Naive thymus-derived CD4-positive, alpha-beta T cell (primary cell): Measurements from ENCODE around the gene SORL1. TPM values are rescaled to one million over a fixed set of nuclear protein-coding genes. Genes with fewer than 3 reads are reported as not detected.
"Not testable (repeated sequence)": the region's sequence is repeated elsewhere in the genome, so short reads cannot be mapped to it uniquely, and the experiment has no call there.

Experiments used
- ATAC-seq: fragments of 150-1000 bp; cut with Tn5 transposase; 2 replicates; pipeline ENCODE4 v1.10.0; 2021; ENCODE audit warnings: mild to moderate bottlenecking, moderate library complexity
- CTCF ChIA-PET: fragments of 350-600 bp; sonication (Branson Sonifier 250); formaldehyde crosslinking; loops from one replicate; lab custom pipeline; 2021; ENCODE audit warnings: antibody characterized with exemption; lab: Charles Lee
- POLR2A ChIA-PET: fragments of 350-600 bp; sonication (Branson Sonifier 250); formaldehyde crosslinking; loops from one replicate; lab custom pipeline; 2021; ENCODE audit warnings: antibody characterized with exemption, inconsistent platforms; lab: Charles Lee
- DNase-seq, 9 donors: peaks; one replicate each; pipeline versions ENCODE4 v3.0.0 to v3.0.0-alpha.2; 2020 to 2022; ENCODE audit warnings: mixed read lengths in 1 of 9
- H3K27ac ChIP-seq: one replicate; pipeline ENCODE4 v1.7.0; 2013; ENCODE audit warnings: mild to moderate bottlenecking, low read depth, low read length, moderate library complexity
- H3K27me3 ChIP-seq, 2 donors: one replicate each; pipeline ENCODE4 v1.7.0; 2013; ENCODE audit warnings: low read length in 2 of 2, mild to moderate bottlenecking in 2 of 2, moderate library complexity in 2 of 2; ENCODE audit not compliant: control insufficient read depth in 2 of 2, insufficient read depth in 2 of 2
- H3K36me3 ChIP-seq, 3 experiments: 1 replicate in 2 of 3; 2 replicates in 1 of 3; pipeline ENCODE4 v1.7.0; 2013; ENCODE audit warnings: low read length in 3 of 3, mild to moderate bottlenecking in 3 of 3, moderate library complexity in 1 of 3; ENCODE audit not compliant: insufficient read depth in 3 of 3, control insufficient read depth in 2 of 3
- H3K4me1 ChIP-seq, 2 donors: one replicate each; pipeline ENCODE4 v1.7.0; 2013; ENCODE audit warnings: low read length in 2 of 2, mild to moderate bottlenecking in 2 of 2, moderate library complexity in 1 of 2; ENCODE audit not compliant: control insufficient read depth in 2 of 2, insufficient read depth in 2 of 2
- H3K4me3 ChIP-seq: 2 replicates; pipeline ENCODE4 v1.7.0; 2013; ENCODE audit warnings: mild to moderate bottlenecking, low read length
- H3K9me3 ChIP-seq, 3 experiments: 1 replicate in 2 of 3; 2 replicates in 1 of 3; pipeline ENCODE4 v1.7.0; 2013; ENCODE audit warnings: low read length in 3 of 3; ENCODE audit not compliant: control insufficient read depth in 2 of 3
- H3K27ac Mint-ChIP-seq, 9 donors: one replicate each; pipeline ENCODE4 v1.8.0; 2020 to 2022; ENCODE audit warnings: mixed read lengths in 9 of 9, mild to moderate bottlenecking in 8 of 9, moderate library complexity in 5 of 9, inconsistent platforms in 2 of 9
- H3K27me3 Mint-ChIP-seq, 5 donors: one replicate each; pipeline ENCODE4 v1.8.0; 2021 to 2022; ENCODE audit warnings: mixed read lengths in 5 of 5, mild to moderate bottlenecking in 1 of 5
- H3K36me3 Mint-ChIP-seq, 5 donors: one replicate each; pipeline ENCODE4 v1.8.0; 2020 to 2022; ENCODE audit warnings: mixed read lengths in 5 of 5, mild to moderate bottlenecking in 3 of 5, inconsistent platforms in 1 of 5
- H3K4me1 Mint-ChIP-seq, 7 donors: one replicate each; pipeline ENCODE4 v1.8.0; 2020 to 2022; ENCODE audit warnings: mixed read lengths in 7 of 7, mild to moderate bottlenecking in 3 of 7, inconsistent platforms in 1 of 7
- H3K4me3 Mint-ChIP-seq, 10 donors: one replicate each; pipeline ENCODE4 v1.8.0; 2020 to 2022; ENCODE audit warnings: mild to moderate bottlenecking in 10 of 10, mixed read lengths in 10 of 10, moderate library complexity in 6 of 10, inconsistent platforms in 2 of 10
- H3K9me3 Mint-ChIP-seq, 11 donors: one replicate each; pipeline ENCODE4 v1.8.0; 2020 to 2022; ENCODE audit warnings: mixed read lengths in 11 of 11, mild to moderate bottlenecking in 4 of 11, inconsistent platforms in 1 of 11, moderate library complexity in 1 of 11
- intact Hi-C, 2 donors: fragments of 100-400 bp; cut with micrococcal nuclease; formaldehyde crosslinking; loops; one replicate each; pipeline ENCODE4 v1.15.1; 2023
- polyA plus RNA-seq, 2 donors: library from polyadenylated mRNA; unstranded; fragments of 300-500 nt; fragmentation: Illumina TruSeq; gene quantifications; one replicate each; pipeline ENCODE4 v1.2.3, GENCODE V29; 2021
- total RNA-seq, 6 experiments: library from RNA in 5 of 6; stranded (reverse) in 5 of 6; gene quantifications; 1 replicate in 5 of 6; 2 replicates in 1 of 6; pipeline ENCODE4 v1.2.3 and lab custom pipeline; 2021 to 2026

Gene SORL1, protein sequence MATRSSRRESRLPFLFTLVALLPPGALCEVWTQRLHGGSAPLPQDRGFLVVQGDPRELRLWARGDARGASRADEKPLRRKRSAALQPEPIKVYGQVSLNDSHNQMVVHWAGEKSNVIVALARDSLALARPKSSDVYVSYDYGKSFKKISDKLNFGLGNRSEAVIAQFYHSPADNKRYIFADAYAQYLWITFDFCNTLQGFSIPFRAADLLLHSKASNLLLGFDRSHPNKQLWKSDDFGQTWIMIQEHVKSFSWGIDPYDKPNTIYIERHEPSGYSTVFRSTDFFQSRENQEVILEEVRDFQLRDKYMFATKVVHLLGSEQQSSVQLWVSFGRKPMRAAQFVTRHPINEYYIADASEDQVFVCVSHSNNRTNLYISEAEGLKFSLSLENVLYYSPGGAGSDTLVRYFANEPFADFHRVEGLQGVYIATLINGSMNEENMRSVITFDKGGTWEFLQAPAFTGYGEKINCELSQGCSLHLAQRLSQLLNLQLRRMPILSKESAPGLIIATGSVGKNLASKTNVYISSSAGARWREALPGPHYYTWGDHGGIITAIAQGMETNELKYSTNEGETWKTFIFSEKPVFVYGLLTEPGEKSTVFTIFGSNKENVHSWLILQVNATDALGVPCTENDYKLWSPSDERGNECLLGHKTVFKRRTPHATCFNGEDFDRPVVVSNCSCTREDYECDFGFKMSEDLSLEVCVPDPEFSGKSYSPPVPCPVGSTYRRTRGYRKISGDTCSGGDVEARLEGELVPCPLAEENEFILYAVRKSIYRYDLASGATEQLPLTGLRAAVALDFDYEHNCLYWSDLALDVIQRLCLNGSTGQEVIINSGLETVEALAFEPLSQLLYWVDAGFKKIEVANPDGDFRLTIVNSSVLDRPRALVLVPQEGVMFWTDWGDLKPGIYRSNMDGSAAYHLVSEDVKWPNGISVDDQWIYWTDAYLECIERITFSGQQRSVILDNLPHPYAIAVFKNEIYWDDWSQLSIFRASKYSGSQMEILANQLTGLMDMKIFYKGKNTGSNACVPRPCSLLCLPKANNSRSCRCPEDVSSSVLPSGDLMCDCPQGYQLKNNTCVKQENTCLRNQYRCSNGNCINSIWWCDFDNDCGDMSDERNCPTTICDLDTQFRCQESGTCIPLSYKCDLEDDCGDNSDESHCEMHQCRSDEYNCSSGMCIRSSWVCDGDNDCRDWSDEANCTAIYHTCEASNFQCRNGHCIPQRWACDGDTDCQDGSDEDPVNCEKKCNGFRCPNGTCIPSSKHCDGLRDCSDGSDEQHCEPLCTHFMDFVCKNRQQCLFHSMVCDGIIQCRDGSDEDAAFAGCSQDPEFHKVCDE (N-terminal part only)
- total RNA-seq: 100 to 1,000 TPM; 179 to 555 (median 375) TPM
- polyA plus RNA-seq: 100 to 1,000 TPM; 165 to 249 TPM
- total RNA-seq (lab: John Stamatoyannopoulos, UW): 1,007 reads per million, percentile 99 among the genes with 10 or more reads in this experiment

DNA sequence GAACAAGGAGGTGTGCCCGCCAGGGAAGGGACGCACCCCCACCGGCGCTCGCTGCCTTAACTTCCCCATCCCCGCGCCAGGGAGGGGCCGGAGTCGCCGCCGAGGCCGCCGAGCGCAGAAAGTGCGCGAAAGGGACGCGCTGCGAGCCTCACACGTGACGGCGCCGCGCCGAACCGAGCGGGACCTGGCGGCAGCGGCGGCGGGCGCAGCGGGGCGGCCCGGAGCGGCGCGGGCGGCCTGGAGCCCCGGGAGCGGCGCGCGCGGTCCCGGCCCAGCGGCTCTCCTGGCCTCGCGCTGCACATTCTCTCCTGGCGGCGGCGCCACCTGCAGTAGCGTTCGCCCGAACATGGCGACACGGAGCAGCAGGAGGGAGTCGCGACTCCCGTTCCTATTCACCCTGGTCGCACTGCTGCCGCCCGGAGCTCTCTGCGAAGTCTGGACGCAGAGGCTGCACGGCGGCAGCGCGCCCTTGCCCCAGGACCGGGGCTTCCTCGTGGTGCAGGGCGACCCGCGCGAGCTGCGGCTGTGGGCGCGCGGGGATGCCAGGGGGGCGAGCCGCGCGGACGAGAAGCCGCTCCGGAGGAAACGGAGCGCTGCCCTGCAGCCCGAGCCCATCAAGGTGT lies at the start of gene SORL1:
SORL1 (plus strand) TSS at position 329 of the 623 bp plus-strand sequence; CDS start at position 347, 18 bp downstream.
- POLR2A ChIA-PET: interaction anchor here (0.5 to 15.0 kb wide), 39 partner anchors 11 to 1836 kb away, joined by 3 to 425 read pairs (median 4); partner anchors contain the start of gene SC5D
- H3K27ac Mint-ChIP-seq: peak within 1 kb of the TSS; percentile 90 to 100 (median 96)

DNA sequence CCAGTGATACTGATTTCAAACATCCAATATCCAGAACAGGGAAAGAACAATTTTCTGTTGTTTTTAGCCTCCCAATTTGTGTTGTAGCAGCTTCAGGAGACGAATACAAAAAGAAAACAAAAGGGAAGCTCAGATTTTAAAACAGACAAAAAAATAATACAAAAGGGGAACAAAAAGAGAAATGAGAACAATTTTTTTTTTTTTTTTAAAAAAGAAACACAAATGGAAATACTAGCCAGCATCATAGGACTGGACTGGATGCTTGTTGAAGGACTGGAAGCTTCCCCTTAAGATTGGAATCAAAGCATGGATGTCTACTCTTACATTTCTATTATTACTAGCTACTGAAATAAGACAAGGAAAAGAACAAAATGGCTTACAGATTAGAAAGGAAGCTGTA lies 46.5 kb upstream of the SORL1 start:
- H3K9me3 Mint-ChIP-seq: peaks cover 0 to 12% (median 0%) of the 10 kb centered on the region in 11 donors
- no peak overlapping the region for H3K4me3 Mint-ChIP-seq
- CTCF ChIA-PET: interaction anchor here (0.6 kb wide), 1 partner anchor 50 kb away, joined by 3 read pairs; no protein-coding TSS in a partner anchor
- DNase-seq (no peak), ATAC-seq (no peak)
- H3K27ac Mint-ChIP-seq: peak overlapping the region in 3 of 9 donors; percentile 21 to 47 (median 44)
- no peaks in the 10 kb centered on the region for H3K27me3 Mint-ChIP-seq
- intact Hi-C loops: no loop called here
- H3K27me3 ChIP-seq: no peaks in the 10 kb centered on the region
- POLR2A ChIA-PET: interaction anchor here (0.6 to 4.1 kb wide), 8 partner anchors 9 to 150 kb away, joined by 3 to 15 read pairs (median 4); no protein-coding TSS in a partner anchor
- H3K4me1 ChIP-seq: no peaks in the 10 kb centered on the region
- H3K36me3 Mint-ChIP-seq: peaks cover 0 to 14% (median 3%) of the 10 kb centered on the region in 5 donors
- H3K27ac ChIP-seq: no peak overlapping the region
- no peak overlapping the region for H3K4me3 ChIP-seq
- peaks cover 0 to 14% (median 7%) of the 10 kb centered on the region in 7 donors for H3K4me1 Mint-ChIP-seq
- H3K9me3 ChIP-seq: no peaks in the 10 kb centered on the region
- H3K36me3 ChIP-seq: no peaks in the 10 kb centered on the region

More for the DNA sequence above, at the start of gene SORL1:
- intact Hi-C loops: loop anchor here (1.0 to 5.0 kb wide), 15 partner anchors 7 to 160 kb away; partner anchors contain the start of gene SC5D (in 1 of the 2)
- peak; percentile 58 to 75 (median 72) for DNase-seq
- ATAC-seq: peak; percentile 74
- Histone ChIP-seq H3K4me1 (peaks cover 50 to 73% of the 10 kb centered on the region in 2 donors), H3K27me3 (no peaks in the 10 kb centered on the region), H3K4me3 (peak within 1 kb of the TSS; percentile 80), H3K36me3 (no peaks in the 10 kb centered on the region), H3K9me3 (peaks cover 0 to 3% (median 0%) of the 10 kb centered on the region in 3 experiments), H3K27ac (peak within 1 kb of the TSS; percentile 83)
- peak within 1 kb of the TSS; percentile 90 to 99 (median 98) for H3K4me3 Mint-ChIP-seq
- peaks cover 0 to 3% (median 0%) of the 10 kb centered on the region in 11 donors for H3K9me3 Mint-ChIP-seq
- CTCF ChIA-PET: interaction anchor here (0.7 to 4.9 kb wide), 7 partner anchors 13 to 160 kb away, joined by 3 to 68 read pairs (median 3); partner anchors contain the start of gene SC5D
- H3K27me3 Mint-ChIP-seq: no peaks in the 10 kb centered on the region
- H3K36me3 Mint-ChIP-seq: peaks cover 10 to 72% (median 48%) of the 10 kb centered on the region in 5 donors
- H3K4me1 Mint-ChIP-seq: peaks cover 69 to 87% (median 81%) of the 10 kb centered on the region in 7 donors

DNA sequence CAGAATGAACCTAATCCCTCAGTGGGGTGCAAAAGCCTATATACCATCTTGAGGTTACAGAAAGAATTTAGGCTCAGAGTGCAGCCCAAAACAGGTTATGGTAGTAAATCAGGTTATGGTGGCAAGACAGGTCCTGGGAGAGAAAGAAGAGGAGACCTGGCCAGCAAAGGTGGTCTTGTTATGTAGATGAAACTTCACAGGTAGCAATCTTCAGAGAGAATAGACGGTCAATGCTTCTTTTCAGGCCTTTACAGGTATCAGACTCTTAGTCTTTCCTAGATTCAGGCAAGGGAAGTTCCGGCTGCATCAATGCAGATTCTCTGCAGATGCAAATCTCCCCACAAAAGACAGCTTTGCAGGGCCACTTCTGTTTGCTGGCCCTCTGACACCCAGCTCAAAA lies 45.8 kb upstream of the SORL1 start:
- no peaks in the 10 kb centered on the region for H3K9me3 ChIP-seq
- H3K27ac ChIP-seq: no peak overlapping the region
- no peak overlapping the region for H3K4me3 ChIP-seq
- ChIA-PET POLR2A (interaction anchor here (0.5 to 4.1 kb wide), 6 partner anchors 8 to 62 kb away, joined by 4 to 15 read pairs (median 4); no protein-coding TSS in a partner anchor), CTCF (no interaction called here)
- peaks cover 0 to 12% (median 0%) of the 10 kb centered on the region in 11 donors for H3K9me3 Mint-ChIP-seq
- peaks cover 0 to 13% (median 3%) of the 10 kb centered on the region in 5 donors for H3K36me3 Mint-ChIP-seq
- peaks cover 0 to 14% (median 7%) of the 10 kb centered on the region in 7 donors for H3K4me1 Mint-ChIP-seq
- intact Hi-C loops: no loop called here
- H3K27me3 ChIP-seq: no peaks in the 10 kb centered on the region
- DNase-seq (no peak), ATAC-seq (no peak)
- H3K4me3 Mint-ChIP-seq: no peak overlapping the region
- H3K27ac Mint-ChIP-seq: peak overlapping the region in 6 of 9 donors; percentile 5 to 49 (median 36)
- H3K4me1 ChIP-seq: no peaks in the 10 kb centered on the region
- H3K36me3 ChIP-seq: no peaks in the 10 kb centered on the region
- no peaks in the 10 kb centered on the region for H3K27me3 Mint-ChIP-seq

GRCh38 chr11:121408830-121409229 lies 43.3 kb upstream of the SORL1 start:
- CTCF ChIA-PET: no interaction called here
- Mint-ChIP-seq H3K36me3 (peaks cover 0 to 8% (median 0%) of the 10 kb centered on the region in 5 donors), H3K4me1 (peaks cover 2 to 16% (median 12%) of the 10 kb centered on the region in 7 donors), H3K9me3 (peaks cover 0 to 3% (median 0%) of the 10 kb centered on the region in 11 donors), H3K4me3 (no peak overlapping the region), H3K27me3 (no peaks in the 10 kb centered on the region), H3K27ac (no peak overlapping the region)
- ATAC-seq (no peak), DNase-seq (no peak)
- Histone ChIP-seq H3K9me3 (no peaks in the 10 kb centered on the region), H3K4me1 (no peaks in the 10 kb centered on the region), H3K36me3 (no peaks in the 10 kb centered on the region), H3K27me3 (no peaks in the 10 kb centered on the region), H3K27ac (no peak overlapping the region), H3K4me3 (no peak overlapping the region)
- POLR2A ChIA-PET: interaction anchor here (0.6 to 1.1 kb wide), 5 partner anchors 10 to 75 kb away, joined by 3 to 4 read pairs (median 3); no protein-coding TSS in a partner anchor
- intact Hi-C loops: no loop called here

DNA sequence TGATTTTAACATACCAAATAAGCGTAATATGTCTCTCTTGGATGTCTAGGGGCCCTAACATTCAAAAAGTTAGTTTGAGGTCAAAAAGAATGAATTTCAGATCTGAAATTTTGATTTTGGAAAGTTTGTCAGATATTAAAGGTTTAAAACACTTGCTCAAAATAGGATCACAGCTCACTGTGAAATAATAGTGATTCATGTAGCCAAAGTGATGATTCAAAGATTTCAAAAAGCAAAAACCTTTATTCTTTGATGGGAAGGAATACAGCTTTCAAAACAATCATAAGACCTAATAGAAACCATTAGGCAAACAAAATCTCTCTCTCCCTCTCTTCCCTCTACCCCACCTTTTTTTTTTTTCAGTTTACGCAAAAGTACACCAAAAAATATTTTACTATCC lies 42.1 kb upstream of the SORL1 start:
- H3K4me3 ChIP-seq, H3K27me3 Mint-ChIP-seq, H3K4me1 ChIP-seq, intact Hi-C loops, ATAC-seq, H3K36me3 ChIP-seq, H3K9me3 ChIP-seq, H3K9me3 Mint-ChIP-seq, DNase-seq, H3K36me3 Mint-ChIP-seq, H3K27ac ChIP-seq, H3K27me3 ChIP-seq, H3K4me3 Mint-ChIP-seq: not testable (repeated sequence)
- ChIA-PET POLR2A (interaction anchor here (1.7 kb wide), 1 partner anchor 37 kb away, joined by 4 read pairs; no protein-coding TSS in a partner anchor), CTCF (interaction anchor here (0.6 to 0.7 kb wide), 2 partner anchors 32 to 35 kb away, joined by 3 to 8 read pairs; no protein-coding TSS in a partner anchor)
- H3K27ac Mint-ChIP-seq: peak overlapping the region in 2 of 9 donors; percentile 6 to 42
- H3K4me1 Mint-ChIP-seq: peaks cover 3 to 20% (median 19%) of the 10 kb centered on the region in 7 donors
